ENCODE results near the gene ZNF878. TPM values are rescaled to one million over a fixed set of nuclear protein-coding genes. Genes with fewer than 3 reads are reported as not detected.
"Not testable (repeated sequence)": the region's sequence is repeated elsewhere in the genome, so short reads cannot be mapped to it uniquely, and the experiment has no call there.

The ZNF878 gene
- total RNA-seq, 1 experiment from 2014 or later: not detected

- intact Hi-C loops (cut with micrococcal nuclease): no loop called here
- Mint-ChIP-seq H3K9me3 (ENCODE audit: unreplicated experiment) (peaks cover 30% of the 10 kb centered on the region), H3K27me3 (ENCODE audit: insufficient read depth, unreplicated experiment) (no peaks in the 10 kb centered on the region), H3K36me3 (ENCODE audit: insufficient read depth, unreplicated experiment) (no peaks in the 10 kb centered on the region), H3K27ac (ENCODE audit: low read depth, unreplicated experiment) (no peak overlapping the region), H3K4me3 (ENCODE audit: unreplicated experiment) (no peak overlapping the region), H3K4me1 (ENCODE audit: insufficient read depth, unreplicated experiment) (no peaks in the 10 kb centered on the region)
- POLR2A ChIA-PET: no interaction called here
- TF ChIP-seq, protein P1, sequence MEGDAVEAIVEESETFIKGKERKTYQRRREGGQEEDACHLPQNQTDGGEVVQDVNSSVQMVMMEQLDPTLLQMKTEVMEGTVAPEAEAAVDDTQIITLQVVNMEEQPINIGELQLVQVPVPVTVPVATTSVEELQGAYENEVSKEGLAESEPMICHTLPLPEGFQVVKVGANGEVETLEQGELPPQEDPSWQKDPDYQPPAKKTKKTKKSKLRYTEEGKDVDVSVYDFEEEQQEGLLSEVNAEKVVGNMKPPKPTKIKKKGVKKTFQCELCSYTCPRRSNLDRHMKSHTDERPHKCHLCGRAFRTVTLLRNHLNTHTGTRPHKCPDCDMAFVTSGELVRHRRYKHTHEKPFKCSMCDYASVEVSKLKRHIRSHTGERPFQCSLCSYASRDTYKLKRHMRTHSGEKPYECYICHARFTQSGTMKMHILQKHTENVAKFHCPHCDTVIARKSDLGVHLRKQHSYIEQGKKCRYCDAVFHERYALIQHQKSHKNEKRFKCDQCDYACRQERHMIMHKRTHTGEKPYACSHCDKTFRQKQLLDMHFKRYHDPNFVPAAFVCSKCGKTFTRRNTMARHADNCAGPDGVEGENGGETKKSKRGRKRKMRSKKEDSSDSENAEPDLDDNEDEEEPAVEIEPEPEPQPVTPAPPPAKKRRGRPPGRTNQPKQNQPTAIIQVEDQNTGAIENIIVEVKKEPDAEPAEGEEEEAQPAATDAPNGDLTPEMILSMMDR (IDR thresholded peaks at IDR 0.05; ENCODE audit: unreplicated experiment): no peak
- no TSS peak for BruUV-seq (replicated peaks)
- CTCF ChIA-PET: interaction anchor here (0.6 to 0.7 kb wide), 2 partner anchors 89 to 591 kb away, joined by 3 to 4 read pairs; no protein-coding TSS in a partner anchor
- no peak for DNase-seq (ENCODE audit: unreplicated experiment)
Observed at GRCh38 chr19:12092956-12093355, 40.2 kb upstream of the ZNF878 start.

GRCh38 chr19:12092065-12092867 lies 39.5 kb upstream of the ZNF878 start:
- H3K36me3 Mint-ChIP-seq (ENCODE audit: insufficient read depth, unreplicated experiment): no peaks in the 10 kb centered on the region
- no peak overlapping the region for H3K27ac Mint-ChIP-seq (ENCODE audit: low read depth, unreplicated experiment)
- H3K27me3 Mint-ChIP-seq (ENCODE audit: insufficient read depth, unreplicated experiment): no peaks in the 10 kb centered on the region
- TF ChIP-seq, protein P1 (IDR thresholded peaks at IDR 0.05; ENCODE audit: unreplicated experiment): no peak
- no peak overlapping the region for H3K4me3 Mint-ChIP-seq (ENCODE audit: unreplicated experiment)
- H3K9me3 Mint-ChIP-seq (ENCODE audit: unreplicated experiment): peaks cover 26% of the 10 kb centered on the region
- no peak for DNase-seq (ENCODE audit: unreplicated experiment)
- BruUV-seq (replicated peaks): no TSS peak
- ChIA-PET CTCF (interaction anchor here (0.6 to 0.7 kb wide), 3 partner anchors 9 to 591 kb away, joined by 3 read pairs; no protein-coding TSS in a partner anchor), POLR2A (interaction anchor here (1.2 kb wide), 1 partner anchor 14 kb away, joined by 3 read pairs; no protein-coding TSS in a partner anchor)
- intact Hi-C loops (cut with micrococcal nuclease): no loop called here
- no peaks in the 10 kb centered on the region for H3K4me1 Mint-ChIP-seq (ENCODE audit: insufficient read depth, unreplicated experiment)

- Mint-ChIP-seq H3K36me3 (ENCODE audit: insufficient read depth, unreplicated experiment) (no peaks in the 10 kb centered on the region), H3K27me3 (ENCODE audit: insufficient read depth, unreplicated experiment) (no peaks in the 10 kb centered on the region), H3K9me3 (ENCODE audit: unreplicated experiment) (peaks cover 18% of the 10 kb centered on the region), H3K4me3 (ENCODE audit: unreplicated experiment) (no peak overlapping the region), H3K27ac (ENCODE audit: low read depth, unreplicated experiment) (no peak overlapping the region), H3K4me1 (ENCODE audit: insufficient read depth, unreplicated experiment) (no peaks in the 10 kb centered on the region)
- TF ChIP-seq, protein P1 (IDR thresholded peaks at IDR 0.05; ENCODE audit: unreplicated experiment): no peak
- BruUV-seq (replicated peaks): no TSS peak
- DNase-seq (ENCODE audit: unreplicated experiment): no peak
- ChIA-PET POLR2A (interaction anchor here (0.6 to 1.2 kb wide), 2 partner anchors 16 to 24 kb away, joined by 3 read pairs; no protein-coding TSS in a partner anchor), CTCF (interaction anchor here (0.5 to 0.7 kb wide), 5 partner anchors 13 to 49 kb away, joined by 3 to 4 read pairs (median 3); partner anchors contain the start of gene ZNF20)
- intact Hi-C loops (cut with micrococcal nuclease): no loop called here
Observed at GRCh38 chr19:12090807-12091206, 38.0 kb upstream of the ZNF878 start.

DNA sequence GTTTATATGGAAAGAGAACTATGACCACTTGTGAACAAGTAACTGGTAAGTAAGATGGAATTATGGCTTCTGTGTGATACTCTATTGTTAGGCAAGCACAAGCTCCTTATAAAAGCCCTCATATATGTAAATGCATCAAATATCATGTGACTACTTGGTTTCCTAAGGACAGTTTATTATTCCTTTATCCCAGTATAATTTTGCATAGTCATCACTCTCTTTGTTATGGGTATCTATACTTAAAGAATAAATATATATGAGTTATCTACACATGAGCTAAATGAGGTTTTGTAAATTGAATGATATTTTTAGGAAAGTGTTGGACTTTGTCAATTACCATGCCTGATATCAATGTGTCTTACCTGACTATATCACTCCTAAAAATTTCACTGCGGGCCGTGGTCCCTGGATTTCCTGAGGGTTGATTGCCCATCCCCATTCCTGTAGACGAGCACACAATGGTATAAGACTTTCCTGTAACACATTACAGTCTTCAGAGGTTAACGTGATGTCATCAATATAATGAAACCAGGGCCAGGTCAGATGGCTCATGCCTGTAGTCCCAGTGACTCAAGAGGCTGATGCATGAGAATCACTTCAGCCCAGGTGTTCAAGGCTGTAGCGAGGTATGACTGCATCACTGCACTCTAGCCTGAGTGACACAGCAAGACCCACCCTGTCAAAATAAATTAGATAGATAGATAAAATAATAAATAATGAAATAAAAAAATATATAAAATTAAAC lies 32.5 kb upstream of the ZNF878 start:
- Mint-ChIP-seq H3K27ac (ENCODE audit: low read depth, unreplicated experiment) (no peak overlapping the region), H3K4me1 (ENCODE audit: insufficient read depth, unreplicated experiment) (no peaks in the 10 kb centered on the region), H3K9me3 (ENCODE audit: unreplicated experiment) (peaks cover 5% of the 10 kb centered on the region), H3K27me3 (ENCODE audit: insufficient read depth, unreplicated experiment) (no peaks in the 10 kb centered on the region), H3K4me3 (ENCODE audit: unreplicated experiment) (no peak overlapping the region), H3K36me3 (ENCODE audit: insufficient read depth, unreplicated experiment) (no peaks in the 10 kb centered on the region)
- DNase-seq (ENCODE audit: unreplicated experiment): no peak
- BruUV-seq (replicated peaks): no TSS peak
- CTCF ChIA-PET: interaction anchor here (2.1 kb wide), 1 partner anchor 56 kb away, joined by 6 read pairs; the partner anchor contains the start of gene ZNF20
- intact Hi-C loops (cut with micrococcal nuclease): no loop called here
- POLR2A ChIA-PET: no interaction called here
- TF ChIP-seq, protein P1 (IDR thresholded peaks at IDR 0.05; ENCODE audit: unreplicated experiment): no peak

DNA sequence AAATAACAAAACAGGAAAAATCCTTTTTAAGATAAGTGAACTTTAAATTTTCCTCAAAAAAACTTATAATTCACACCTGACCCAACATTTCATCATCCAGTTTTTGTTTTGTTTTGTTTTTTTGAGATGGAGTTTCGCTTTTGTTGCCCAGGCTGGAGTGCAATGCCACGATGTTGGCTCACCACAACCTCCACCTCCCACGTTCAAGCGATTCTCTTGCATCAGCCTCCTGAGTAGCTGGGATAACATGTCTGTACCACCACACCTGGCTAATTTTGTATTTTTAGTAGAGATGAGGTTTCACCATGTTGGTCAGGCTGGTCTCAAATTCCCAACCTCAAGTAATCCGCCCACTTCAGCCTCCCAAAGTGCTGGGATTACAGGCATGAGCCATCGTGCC lies 30.6 kb upstream of the ZNF878 start:
- H3K36me3 Mint-ChIP-seq (ENCODE audit: insufficient read depth, unreplicated experiment); H3K9me3 Mint-ChIP-seq (ENCODE audit: unreplicated experiment); H3K27me3 Mint-ChIP-seq (ENCODE audit: insufficient read depth, unreplicated experiment); DNase-seq (ENCODE audit: unreplicated experiment); H3K27ac Mint-ChIP-seq (ENCODE audit: low read depth, unreplicated experiment); CTCF ChIA-PET; BruUV-seq (replicated peaks); H3K4me1 Mint-ChIP-seq (ENCODE audit: insufficient read depth, unreplicated experiment); H3K4me3 Mint-ChIP-seq (ENCODE audit: unreplicated experiment); intact Hi-C loops (cut with micrococcal nuclease): not testable (repeated sequence)
- POLR2A ChIA-PET: interaction anchor here (0.6 kb wide), 1 partner anchor 38 kb away, joined by 4 read pairs; no protein-coding TSS in a partner anchor
